T-helper 17 cell (primary cell): ENCODE results near the gene CD300LB. TPM values are rescaled to one million over a fixed set of nuclear protein-coding genes. Genes with fewer than 3 reads are reported as not detected.
A peak's percentile ranks its signal among the peaks of the same experiment; 100 is the strongest.
"Not testable (repeated sequence)": the region's sequence is repeated elsewhere in the genome, so short reads cannot be mapped to it uniquely, and the experiment has no call there.

Source experiments
- ATAC-seq: fragments of 150-1000 bp; cut with Tn5 transposase; 2 replicates; pipeline ENCODE4 v1.10.0; 2021; ENCODE audit warnings: mild to moderate bottlenecking, moderate library complexity
- DNase-seq, 3 donors: peaks; one replicate each; pipeline versions ENCODE4 v3.0.0 to v3.0.0-alpha.2; 2020 to 2021
- H3K9me3 ChIP-seq: one replicate; pipeline ENCODE4 v1.7.0; 2013; ENCODE audit warnings: low read length, mild to moderate bottlenecking; ENCODE audit not compliant: control insufficient read depth, poor library complexity, severe bottlenecking
- H3K27ac Mint-ChIP-seq: one replicate; pipeline ENCODE4 v1.8.0; 2022; ENCODE audit warnings: mild to moderate bottlenecking, moderate library complexity, mixed read lengths
- H3K27me3 Mint-ChIP-seq: one replicate; pipeline ENCODE4 v1.8.0; 2022; ENCODE audit warnings: mixed read lengths
- H3K36me3 Mint-ChIP-seq: one replicate; pipeline ENCODE4 v1.8.0; 2022; ENCODE audit warnings: low read depth, mixed read lengths
- H3K4me1 Mint-ChIP-seq: one replicate; pipeline ENCODE4 v1.8.0; 2022; ENCODE audit warnings: mild to moderate bottlenecking, mixed read lengths
- H3K4me3 Mint-ChIP-seq: one replicate; pipeline ENCODE4 v1.8.0; 2022; ENCODE audit warnings: mild to moderate bottlenecking, moderate library complexity, mixed read lengths
- total RNA-seq, 4 donors: library from RNA in 2 of 4; stranded (reverse) in 2 of 4; gene quantifications; one replicate each; pipeline ENCODE4 v1.2.3 and lab custom pipeline; 2022 to 2026

Gene CD300LB
- total RNA-seq (1 to 10 TPM in 1 of 2 donors, under 1 TPM in 1; 0.34 to 1.4 TPM), total RNA-seq (lab: John Stamatoyannopoulos, UW) (0 reads per million in 2 donors)

- H3K4me3 Mint-ChIP-seq, result peak within 1 kb of the TSS; percentile 2
- H3K4me1 Mint-ChIP-seq, result peaks cover 9% of the 10 kb centered on the region
- peaks cover 63% of the 10 kb centered on the region for H3K27me3 Mint-ChIP-seq
- H3K27ac Mint-ChIP-seq, result no peak within 1 kb of the TSS
- DNase-seq, result no peak
- ATAC-seq, result no peak
- peaks cover 3% of the 10 kb centered on the region for H3K36me3 Mint-ChIP-seq
- no peaks in the 10 kb centered on the region for H3K9me3 ChIP-seq
Measured at GRCh38 chr17:74531231-74531761, at the start of gene CD300LB. CD300LB (minus strand) TSS chr17:74531475; CDS start chr17:74531350, 125 bp downstream.

DNA sequence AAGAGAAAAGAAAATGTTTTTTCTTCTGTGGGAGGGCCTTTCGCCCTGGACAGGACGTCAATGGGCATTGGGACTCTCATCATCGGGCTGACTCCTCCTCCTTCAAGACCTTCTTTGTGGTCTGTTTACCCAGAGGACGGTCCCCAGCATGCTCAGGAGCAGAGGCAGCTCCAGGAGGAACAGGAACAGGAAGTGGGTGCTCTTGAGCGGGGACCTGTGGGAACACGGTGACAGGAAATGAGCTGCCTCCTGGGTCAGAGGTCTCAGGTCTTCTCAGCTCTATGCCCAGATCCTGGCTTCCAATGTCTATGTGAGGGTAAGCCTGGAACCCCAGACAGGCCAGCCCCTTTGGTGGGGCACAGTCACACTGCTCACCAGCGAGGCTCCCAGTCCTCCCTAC lies 48.6 kb upstream of the CD300LB start:
- Mint-ChIP-seq H3K36me3 (no peaks in the 10 kb centered on the region), H3K4me1 (peaks cover 2% of the 10 kb centered on the region)

GRCh38 chr17:74578979-74579378 lies 47.7 kb upstream of the CD300LB start:
- peaks cover 12% of the 10 kb centered on the region for H3K27me3 Mint-ChIP-seq
- H3K4me3 Mint-ChIP-seq, result no peak overlapping the region
- ATAC-seq (no peak), DNase-seq (no peak)
- H3K27ac Mint-ChIP-seq, result no peak overlapping the region
- H3K9me3 ChIP-seq, result no peaks in the 10 kb centered on the region
- H3K4me1 Mint-ChIP-seq, result peaks cover 2% of the 10 kb centered on the region
- no peaks in the 10 kb centered on the region for H3K36me3 Mint-ChIP-seq

More for the DNA sequence above, 48.6 kb upstream of the CD300LB start:
- DNase-seq (no peak), ATAC-seq (no peak)
- peak overlapping the region; percentile 41 for H3K27ac Mint-ChIP-seq
- no peak overlapping the region for H3K4me3 Mint-ChIP-seq
- peaks cover 8% of the 10 kb centered on the region for H3K27me3 Mint-ChIP-seq
- H3K9me3 ChIP-seq, result no peaks in the 10 kb centered on the region

DNA sequence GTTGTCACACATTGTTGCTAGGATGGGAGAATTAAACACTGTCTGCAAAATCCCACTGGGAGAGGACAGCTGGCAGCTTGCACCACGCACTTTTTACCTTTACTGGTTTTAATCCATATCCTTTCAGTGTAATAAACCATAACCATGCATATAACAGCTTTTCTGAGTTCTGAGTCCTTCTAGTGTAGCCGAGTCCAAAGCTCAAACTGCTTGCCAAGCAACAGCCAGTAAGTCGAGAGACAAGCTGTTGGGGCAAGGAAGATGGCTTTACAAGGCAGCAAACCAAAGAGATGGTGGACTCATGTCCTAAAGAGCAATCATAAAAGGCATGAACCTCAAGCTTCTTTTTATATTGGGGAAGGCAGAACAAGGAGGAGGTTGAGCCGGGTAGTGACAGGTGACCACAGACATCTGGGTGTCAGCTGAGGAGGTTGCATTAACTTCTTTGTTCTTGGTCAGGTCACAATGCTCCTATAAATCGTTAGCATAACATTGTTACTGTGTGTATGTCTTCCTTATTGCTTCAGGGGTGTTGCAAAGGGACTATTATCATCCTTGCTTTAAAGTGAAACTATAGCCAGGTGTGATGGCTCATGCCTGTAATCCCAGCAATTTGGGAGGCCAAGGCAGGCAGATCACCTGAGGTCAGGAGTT lies 43.3 kb upstream of the CD300LB start:
- no peaks in the 10 kb centered on the region for H3K4me1 Mint-ChIP-seq
- no peaks in the 10 kb centered on the region for H3K9me3 ChIP-seq
- no peak for DNase-seq
- no peak overlapping the region for H3K4me3 Mint-ChIP-seq
- ATAC-seq, result no peak
- no peaks in the 10 kb centered on the region for H3K36me3 Mint-ChIP-seq
- H3K27ac Mint-ChIP-seq, result no peak overlapping the region
- H3K27me3 Mint-ChIP-seq, result peaks cover 27% of the 10 kb centered on the region

DNA sequence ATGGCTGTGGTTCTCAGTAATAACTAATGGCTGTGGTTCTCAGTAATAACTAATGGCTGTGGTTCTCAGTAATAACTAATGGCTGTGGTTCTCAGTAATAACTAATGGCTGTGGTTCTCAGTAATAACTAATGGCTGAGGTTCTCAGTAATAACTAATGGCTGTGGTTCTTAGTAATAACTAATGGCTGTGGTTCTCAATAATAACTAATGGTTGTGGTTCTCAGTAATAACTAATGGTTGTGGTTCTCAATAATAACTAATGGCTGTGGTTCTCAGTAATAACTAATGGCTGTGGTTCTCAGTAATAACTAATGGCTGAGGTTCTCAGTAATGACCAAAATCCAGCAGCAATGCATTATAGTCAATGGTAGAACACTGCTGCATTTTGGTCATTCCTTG lies 42.4 kb upstream of the CD300LB start:
- not testable (repeated sequence) for H3K4me1 Mint-ChIP-seq, H3K4me3 Mint-ChIP-seq, H3K36me3 Mint-ChIP-seq, DNase-seq, H3K27ac Mint-ChIP-seq, ATAC-seq, H3K9me3 ChIP-seq
- H3K27me3 Mint-ChIP-seq, result peaks cover 36% of the 10 kb centered on the region

DNA sequence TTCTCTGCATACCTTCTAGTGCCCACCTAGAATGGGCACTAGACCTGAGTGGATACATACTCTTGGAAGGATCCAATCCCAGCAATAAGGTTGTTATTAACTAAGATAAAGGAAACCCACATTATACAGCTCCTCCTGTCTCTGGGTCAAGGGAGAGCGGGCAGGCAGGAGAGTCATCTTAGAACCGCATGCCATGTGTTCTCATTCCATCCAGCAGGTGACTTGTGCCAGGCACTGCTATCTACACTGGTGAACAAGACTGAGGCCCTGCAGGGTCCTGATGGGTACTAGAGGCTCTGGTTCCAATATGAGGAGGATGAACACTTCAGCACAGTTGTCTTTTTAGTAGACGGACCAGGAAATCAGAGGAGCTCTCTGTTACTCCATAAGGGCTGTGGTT lies 41.9 kb upstream of the CD300LB start:
- peaks cover 7% of the 10 kb centered on the region for H3K4me1 Mint-ChIP-seq
- no peak for DNase-seq
- H3K4me3 Mint-ChIP-seq, result no peak overlapping the region
- peaks cover 41% of the 10 kb centered on the region for H3K27me3 Mint-ChIP-seq
- no peaks in the 10 kb centered on the region for H3K9me3 ChIP-seq
- H3K36me3 Mint-ChIP-seq, result peaks cover 6% of the 10 kb centered on the region
- no peak overlapping the region for H3K27ac Mint-ChIP-seq
- no peak for ATAC-seq

GRCh38 chr17:74571621-74572270 lies 40.5 kb upstream of the CD300LB start:
- ATAC-seq (no peak), DNase-seq (no peak)
- no peak overlapping the region for H3K4me3 Mint-ChIP-seq
- H3K36me3 Mint-ChIP-seq, result peaks cover 8% of the 10 kb centered on the region
- H3K27ac Mint-ChIP-seq, result no peak overlapping the region
- H3K27me3 Mint-ChIP-seq, result peaks cover 54% of the 10 kb centered on the region
- H3K4me1 Mint-ChIP-seq, result peaks cover 8% of the 10 kb centered on the region
- H3K9me3 ChIP-seq, result no peaks in the 10 kb centered on the region

DNA sequence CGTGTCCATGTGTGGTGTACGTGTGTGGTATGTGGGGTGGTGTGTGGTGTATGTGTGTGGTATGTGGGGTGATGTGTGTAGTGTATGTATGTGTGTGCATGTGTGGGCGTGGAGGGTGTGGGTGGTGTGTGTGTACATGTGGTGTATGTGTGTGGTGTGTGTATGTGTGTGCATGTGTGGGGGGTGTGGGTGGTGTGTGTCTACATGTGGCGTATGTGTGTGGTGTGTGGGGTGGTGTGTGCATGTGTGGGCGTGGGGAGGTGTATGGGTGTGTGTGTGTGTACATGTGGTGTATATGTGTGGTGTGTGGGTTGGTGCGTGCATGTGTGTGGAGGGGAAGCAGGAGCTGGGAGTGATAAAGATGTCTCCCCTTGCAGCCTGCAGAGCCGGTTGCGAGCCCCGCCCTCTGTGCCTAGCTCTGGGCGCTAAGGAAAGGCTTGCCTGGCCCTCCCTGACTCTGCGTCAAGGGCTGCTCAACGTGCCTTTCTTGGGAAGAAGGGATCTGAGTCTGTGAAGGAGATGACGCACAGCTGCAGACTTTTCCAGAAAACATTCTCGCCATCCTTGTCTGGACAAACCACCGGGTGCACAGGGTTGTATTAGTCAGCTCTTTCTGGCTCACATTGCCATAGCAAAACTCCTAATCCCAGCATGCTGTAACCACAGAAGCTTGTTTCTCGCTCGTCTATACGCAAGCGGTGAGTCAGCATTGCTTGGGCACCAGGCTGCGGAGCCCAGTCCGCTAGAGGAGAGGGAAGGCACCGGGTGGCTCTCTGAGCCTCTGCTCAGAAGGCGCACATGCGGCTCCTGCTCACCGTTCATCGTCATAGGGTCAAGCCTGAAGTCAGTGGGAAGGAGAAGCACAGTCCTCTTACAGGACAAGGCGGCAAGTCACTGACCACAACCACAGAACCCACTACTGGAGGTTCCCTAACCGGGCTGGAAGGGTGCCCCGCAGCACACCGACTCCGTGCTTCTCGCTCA lies 38.0 kb upstream of the CD300LB start:
- peaks cover 66% of the 10 kb centered on the region for H3K27me3 Mint-ChIP-seq
- peak; percentile 37 for ATAC-seq
- H3K36me3 Mint-ChIP-seq, result peaks cover 8% of the 10 kb centered on the region
- peaks cover 14% of the 10 kb centered on the region for H3K4me1 Mint-ChIP-seq
- H3K4me3 Mint-ChIP-seq, result no peak overlapping the region
- no peaks in the 10 kb centered on the region for H3K9me3 ChIP-seq
- H3K27ac Mint-ChIP-seq, result no peak overlapping the region
- DNase-seq, result no peak

- ATAC-seq, result no peak
- DNase-seq, result no peak
- no peaks in the 10 kb centered on the region for H3K9me3 ChIP-seq
- Mint-ChIP-seq H3K27ac (no peak overlapping the region), H3K36me3 (peaks cover 12% of the 10 kb centered on the region), H3K27me3 (peaks cover 73% of the 10 kb centered on the region), H3K4me3 (no peak overlapping the region), H3K4me1 (peaks cover 18% of the 10 kb centered on the region)
Measured at GRCh38 chr17:74568106-74568873, 37.0 kb upstream of the CD300LB start.

DNA sequence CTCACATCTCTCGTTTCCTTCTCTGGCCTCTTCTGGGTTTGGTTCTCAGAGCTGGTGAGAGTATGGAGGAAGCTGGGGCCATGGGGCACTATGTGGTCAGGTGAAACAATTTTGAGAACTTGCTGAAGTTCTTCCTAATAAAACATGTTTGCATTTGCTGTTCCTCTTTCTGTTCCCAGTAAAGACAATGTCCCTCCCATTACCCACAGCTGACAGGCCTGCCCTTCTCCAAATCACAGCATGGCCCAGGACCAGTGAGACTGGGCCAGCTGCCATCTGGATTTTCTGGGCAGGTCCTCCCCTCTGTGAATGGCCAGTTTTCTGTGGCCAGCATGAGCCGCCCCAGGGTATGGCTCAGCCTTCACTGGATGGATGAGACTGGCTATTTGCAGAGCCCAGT lies 36.1 kb upstream of the CD300LB start, which contains the start of gene CD300H:
TSS of gene CD300H (minus strand) at position 113 of the 400 bp plus-strand sequence.
- Mint-ChIP-seq H3K4me1 (peaks cover 20% of the 10 kb centered on the region), H3K36me3 (peaks cover 13% of the 10 kb centered on the region), H3K27me3 (peaks cover 75% of the 10 kb centered on the region), H3K27ac (no peak within 1 kb of the TSS), H3K4me3 (no peak within 1 kb of the TSS)
- H3K9me3 ChIP-seq, result no peaks in the 10 kb centered on the region
- DNase-seq (no peak), ATAC-seq (no peak)

DNA sequence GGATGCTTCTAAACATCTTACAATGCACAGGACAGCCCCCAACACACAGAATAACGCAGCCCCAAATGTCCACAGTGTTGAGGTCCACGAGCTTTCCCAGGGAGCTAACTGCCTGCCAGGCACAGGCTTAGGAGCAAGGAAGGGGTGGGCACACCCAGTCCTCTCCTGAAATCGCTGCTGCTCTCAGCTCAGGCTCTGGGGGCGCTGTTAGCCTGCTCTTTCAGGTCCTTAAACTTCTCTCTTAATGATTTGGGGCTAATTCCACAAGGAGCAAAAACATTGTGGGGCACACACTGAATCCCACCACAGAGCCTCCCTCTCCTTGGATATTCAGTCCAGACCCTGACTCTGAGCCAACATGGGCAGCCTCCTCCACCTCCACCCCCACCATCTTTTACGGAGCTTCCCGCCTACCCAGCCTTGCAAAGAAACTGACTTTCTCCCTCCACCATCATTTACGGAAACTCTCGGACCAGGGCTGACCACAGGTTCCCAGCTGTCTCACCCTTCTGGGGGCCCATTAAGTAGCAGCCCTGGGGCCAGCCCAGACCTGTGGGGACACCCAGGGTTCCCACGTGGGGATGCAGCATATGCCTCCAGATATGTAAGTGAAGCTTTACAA lies 35.0 kb upstream of the CD300LB start:
- peaks cover 84% of the 10 kb centered on the region for H3K27me3 Mint-ChIP-seq
- DNase-seq (no peak), ATAC-seq (no peak)
- H3K36me3 Mint-ChIP-seq, result peaks cover 17% of the 10 kb centered on the region
- peaks cover 27% of the 10 kb centered on the region for H3K4me1 Mint-ChIP-seq
- no peak overlapping the region for H3K4me3 Mint-ChIP-seq
- H3K9me3 ChIP-seq, result no peaks in the 10 kb centered on the region
- H3K27ac Mint-ChIP-seq, result no peak overlapping the region

DNA sequence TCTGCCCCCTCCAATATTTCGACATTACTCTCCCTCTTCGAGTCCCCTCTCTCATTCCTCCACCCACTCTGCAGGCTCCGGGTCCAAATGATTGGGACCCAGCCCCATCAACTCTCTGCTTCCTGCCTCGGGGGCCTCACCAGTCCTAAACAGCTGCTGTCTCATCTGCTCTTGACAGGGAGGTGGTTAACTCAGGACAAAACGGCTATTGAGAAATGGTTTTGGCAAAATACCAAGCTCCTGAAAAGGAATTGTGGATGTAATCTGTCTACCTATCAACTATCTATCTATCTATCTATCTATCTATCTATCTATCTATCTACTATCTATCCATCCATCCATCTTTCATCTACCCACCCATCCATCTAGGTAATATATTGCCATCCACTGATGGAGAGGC lies 33.9 kb upstream of the CD300LB start:
- no peaks in the 10 kb centered on the region for H3K9me3 ChIP-seq
- ATAC-seq (no peak), DNase-seq (no peak)
- Mint-ChIP-seq H3K27me3 (peaks cover 82% of the 10 kb centered on the region), H3K27ac (no peak overlapping the region), H3K4me1 (peaks cover 28% of the 10 kb centered on the region), H3K36me3 (peaks cover 17% of the 10 kb centered on the region), H3K4me3 (no peak overlapping the region)
